Dedifferentiated amniotic fluid mesenchymal stem cell (primary cell): ENCODE data around the gene ADAT2.

Source experiments
- DNase-seq: peaks from one replicate; pipeline ENCODE4 v3.0.0-alpha.2; 2016; ENCODE audit errors: extremely low spot score

The ADAT2 gene

GRCh38 chr6:143397227-143398222, 53.0 kb downstream of the ADAT2 start:
- DNase-seq, result no peak

DNA sequence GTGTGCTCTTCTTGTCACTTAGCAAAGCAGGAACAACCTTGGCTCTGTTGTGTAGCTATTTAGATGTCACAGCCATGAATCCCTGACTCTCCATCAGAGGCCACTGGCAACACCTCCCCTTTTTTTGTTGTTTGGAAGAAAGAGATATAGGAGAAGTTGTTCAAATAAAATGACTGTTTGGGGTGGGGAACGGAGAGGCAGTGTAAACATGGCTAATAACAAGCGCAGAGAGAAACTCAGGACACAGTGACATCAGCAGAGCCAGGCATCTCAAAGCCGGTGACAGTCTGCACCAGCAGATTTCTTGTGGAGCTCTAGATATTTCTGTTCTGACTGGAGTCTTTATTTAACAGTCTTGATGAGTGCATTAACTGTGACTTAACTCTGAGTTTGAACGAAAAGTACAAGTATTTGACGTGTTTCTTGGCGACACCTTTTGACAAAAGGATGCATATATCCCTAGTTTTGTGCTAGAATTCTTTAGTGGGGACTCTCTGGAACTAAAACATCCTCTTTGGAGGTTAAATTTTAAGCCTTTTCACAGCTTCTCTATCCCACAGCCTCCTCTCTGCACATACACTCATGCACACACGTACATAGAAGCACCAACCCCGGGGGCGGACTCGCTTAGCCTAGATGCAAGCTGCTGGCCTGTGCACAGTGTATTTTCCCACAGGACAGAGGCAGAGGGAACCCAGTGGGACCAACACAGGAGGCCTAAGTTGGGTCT, 53.8 kb downstream of the ADAT2 start:
- DNase-seq, result no peak

DNA sequence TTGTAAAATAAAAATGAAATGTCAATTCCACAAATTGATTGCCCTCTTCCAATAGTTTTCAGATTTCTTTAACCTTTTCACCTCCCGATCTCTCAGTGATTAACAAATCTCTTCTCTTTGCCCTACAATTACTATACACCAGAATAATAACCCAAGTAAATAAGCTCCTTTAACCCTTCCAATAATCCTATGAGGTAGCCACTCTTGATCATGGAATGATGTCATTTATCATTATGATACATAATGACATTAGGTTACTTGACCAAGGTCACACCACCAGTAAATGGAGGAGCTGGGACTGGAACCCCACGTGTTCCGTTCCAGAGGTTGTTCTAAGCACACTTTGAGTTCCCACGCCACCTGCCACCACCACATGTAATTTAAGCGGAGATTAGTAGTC, 54.8 kb downstream of the ADAT2 start:
- no peak for DNase-seq

- DNase-seq, result no peak
These were observed 56.1 kb downstream of the ADAT2 start for GRCh38 chr6:143394389-143394788.

DNA sequence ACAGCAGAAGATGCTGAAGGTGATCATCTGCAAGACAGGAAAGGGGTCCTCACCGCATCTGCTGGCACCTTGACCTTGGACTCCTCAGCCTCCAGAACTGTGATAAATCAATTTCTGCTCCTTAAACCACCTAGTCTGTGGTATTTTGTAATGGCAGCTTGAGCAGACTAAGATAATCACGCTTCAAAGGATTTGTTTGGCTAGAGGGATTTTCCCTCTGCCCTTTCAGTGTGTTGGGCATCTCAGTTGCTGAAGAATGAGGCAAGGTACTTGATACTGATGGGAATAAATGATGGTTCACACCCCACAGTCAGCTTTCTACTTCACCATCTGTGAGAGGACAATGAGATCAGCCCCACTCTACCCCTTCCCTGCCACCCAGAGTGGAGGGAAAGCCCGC, 60.2 kb downstream of the ADAT2 start:
- no peak for DNase-seq

- DNase-seq, result no peak
These were observed 64.9 kb downstream of the ADAT2 start for GRCh38 chr6:143385636-143386035.

GRCh38 chr6:143376861-143377260, 73.6 kb downstream of the ADAT2 start:
- DNase-seq, result no peak

DNA sequence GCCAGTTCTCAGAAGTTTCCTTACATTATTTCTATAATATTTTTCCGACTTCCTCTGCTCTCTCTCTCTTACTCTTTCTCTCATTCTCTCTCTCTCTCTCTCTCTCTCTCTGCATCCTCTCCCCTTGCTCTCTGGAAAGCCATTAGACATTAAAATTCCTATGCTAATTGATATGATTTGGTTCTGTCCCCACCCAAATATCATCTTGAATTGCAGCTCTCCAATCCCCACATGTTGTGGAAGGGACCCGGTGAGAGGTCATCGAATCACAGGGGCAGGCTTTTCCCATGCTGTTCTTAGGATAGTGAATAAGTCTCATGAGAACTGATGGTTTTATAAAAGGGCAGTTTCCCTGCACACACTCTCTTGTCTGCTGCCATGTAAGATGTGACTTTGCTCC, 74.1 kb downstream of the ADAT2 start:
- DNase-seq, result no peak

DNA sequence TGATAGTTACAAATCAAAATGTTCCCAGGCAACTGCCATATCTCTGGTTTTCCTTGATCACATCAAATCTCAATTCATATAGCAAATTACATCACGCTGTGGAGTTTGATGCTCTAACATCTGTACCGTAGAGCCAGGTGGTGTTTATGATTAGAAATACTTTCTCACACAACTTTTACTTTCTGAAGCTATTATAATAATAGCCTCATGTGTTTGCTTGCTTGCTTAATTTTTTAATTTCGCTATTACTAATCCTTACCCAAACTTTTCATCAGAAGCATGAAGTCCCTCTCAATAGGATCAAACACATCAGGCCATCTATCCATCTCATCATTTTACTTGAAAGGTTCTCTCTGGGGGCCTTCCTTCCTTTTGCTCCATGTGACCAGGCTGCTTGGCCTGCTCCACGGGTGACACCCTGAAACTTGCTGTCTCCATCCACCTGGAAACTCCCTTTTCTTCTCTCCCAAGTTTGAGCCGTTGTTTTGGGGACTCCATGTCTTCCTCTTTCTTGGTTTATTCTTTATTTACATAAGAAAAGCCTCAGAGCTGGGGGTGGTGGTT, 75.4 kb downstream of the ADAT2 start:
- DNase-seq, result no peak

- DNase-seq, result no peak
These were observed 76.5 kb downstream of the ADAT2 start for GRCh38 chr6:143374014-143374413.
